Neural progenitor cell (in vitro differentiated cells): ENCODE data around the gene NFKB1. TPM values are rescaled to one million over a fixed set of nuclear protein-coding genes. Genes with fewer than 3 reads are reported as not detected.
A peak's percentile ranks its signal among the peaks of the same experiment; 100 is the strongest.

ENCODE experiments used
- DNase-seq: peaks from one replicate; pipeline ENCODE4 v3.0.0-alpha.2; 2016; ENCODE audit warnings: low spot score
- H2AFZ ChIP-seq: fragments of 200-600 bp; sonication (generic); replicated peaks from 2 replicates; pipeline ENCODE4 v1.6.1; 2016; ENCODE audit warnings: antibody characterized with exemption
- H3F3A ChIP-seq: fragments of 200-600 bp; sonication (generic); 2 replicates; pipeline ENCODE4 v1.6.1; 2016; ENCODE audit warnings: antibody characterized with exemption, low read depth
- H3K27ac ChIP-seq: fragments of 200-600 bp; sonication (generic); 2 replicates; pipeline ENCODE4 v1.5.1; 2016; ENCODE audit warnings: mild to moderate bottlenecking
- H3K27me3 ChIP-seq: fragments of 200-600 bp; sonication (generic); 2 replicates; pipeline ENCODE4 v1.6.1; 2016; ENCODE audit warnings: mild to moderate bottlenecking, moderate library complexity
- H3K36me3 ChIP-seq: fragments of 200-600 bp; sonication (generic); 2 replicates; pipeline ENCODE4 v1.5.1; 2016
- H3K4me1 ChIP-seq: fragments of 200-600 bp; sonication (generic); 2 replicates; pipeline ENCODE4 v1.6.1; 2016; ENCODE audit warnings: mixed run types
- H3K4me2 ChIP-seq: fragments of 200-600 bp; sonication (generic); 2 replicates; pipeline ENCODE4 v1.6.1; 2016
- H3K4me3 ChIP-seq: fragments of 200-600 bp; sonication (generic); 2 replicates; pipeline ENCODE4 v1.5.1; 2016
- H3K79me2 ChIP-seq: fragments of 200-600 bp; sonication (generic); 2 replicates; pipeline ENCODE4 v1.6.1; 2016; ENCODE audit warnings: low read depth
- H3K9ac ChIP-seq: fragments of 200-600 bp; sonication (generic); 2 replicates; pipeline ENCODE4 v1.6.1; 2016
- H3K9me3 ChIP-seq: fragments of 200-600 bp; sonication (generic); 2 replicates; pipeline ENCODE4 v1.5.1; 2016; ENCODE audit warnings: low read depth
- H4K20me1 ChIP-seq: fragments of 200-600 bp; sonication (generic); 2 replicates; pipeline ENCODE4 v1.6.1; 2016; ENCODE audit warnings: low read depth
- H3K27ac Mint-ChIP-seq: 3 replicates; pipeline ENCODE4 v1.8.0; 2021; ENCODE audit warnings: mixed read lengths
- H3K27me3 Mint-ChIP-seq: 2 replicates; pipeline ENCODE4 v1.8.0; 2022; ENCODE audit warnings: low read depth, mild to moderate bottlenecking, inconsistent platforms, moderate library complexity, mixed read lengths; ENCODE audit not compliant: insufficient read depth
- H3K36me3 Mint-ChIP-seq: 3 replicates; pipeline ENCODE4 v1.8.0; 2021; ENCODE audit warnings: mixed read lengths
- H3K4me1 Mint-ChIP-seq: 3 replicates; pipeline ENCODE4 v1.8.0; 2021; ENCODE audit warnings: mixed read lengths
- H3K4me3 Mint-ChIP-seq: 3 replicates; pipeline ENCODE4 v1.8.0; 2021; ENCODE audit warnings: mild to moderate bottlenecking, moderate library complexity, mixed read lengths
- H3K9me3 Mint-ChIP-seq: 3 replicates; pipeline ENCODE4 v1.8.0; 2020; ENCODE audit warnings: mixed read lengths
- CTCF ChIP-seq: fragments of 200-600 bp; sonication (generic); IDR thresholded peaks from 2 replicates; pipeline ENCODE4 v1.5.1; 2017; ENCODE audit warnings: antibody characterized with exemption, mild to moderate bottlenecking
- EZH2 ChIP-seq: fragments of 200-600 bp; sonication (generic); IDR thresholded peaks from 2 replicates; pipeline ENCODE4 v1.6.1; 2017; ENCODE audit warnings: antibody characterized with exemption, mild to moderate bottlenecking, moderate library complexity
- EZH2phosphoT487 ChIP-seq: fragments of 200-600 bp; sonication (generic); IDR thresholded peaks from 2 replicates; pipeline ENCODE4 v1.6.1; 2017; ENCODE audit warnings: antibody characterized with exemption
- total RNA-seq: library from RNA; depleted of rRNA; stranded (reverse); fragments of >200 nt; gene quantifications from 2 replicates; pipeline ENCODE4 v1.2.3, GENCODE V29; 2015; ENCODE audit warnings: low replicate concordance

Gene NFKB1
- total RNA-seq, 1 donor from 2014 or later = 14.1 TPM

- Histone ChIP-seq H3K9me3 (no peaks in the 10 kb centered on the region), H3F3A (no peaks in the 10 kb centered on the region), H3K27me3 (no peaks in the 10 kb centered on the region), H2AFZ (no peak overlapping the region), H3K4me1 (peaks cover 16% of the 10 kb centered on the region), H4K20me1 (no peaks in the 10 kb centered on the region), H3K4me3 (no peak overlapping the region), H3K4me2 (no peak overlapping the region), H3K9ac (no peak overlapping the region), H3K27ac (no peak overlapping the region), H3K79me2 (no peaks in the 10 kb centered on the region), H3K36me3 (no peaks in the 10 kb centered on the region)
- Mint-ChIP-seq H3K4me3 (no peak overlapping the region), H3K9me3 (no peaks in the 10 kb centered on the region), H3K36me3 (no peaks in the 10 kb centered on the region), H3K27ac (no peak overlapping the region), H3K27me3 (no peaks in the 10 kb centered on the region), H3K4me1 (peaks cover 7% of the 10 kb centered on the region)
- TF ChIP-seq EZH2 (no peak), CTCF (no peak), EZH2phosphoT487 (no peak)
- DNase-seq = peak; percentile 16
These were observed 53.3 kb downstream of the NFKB1 start for GRCh38 chr4:102554482-102554881.

GRCh38 chr4:102554992-102555391 is 53.8 kb downstream of the NFKB1 start:
- no peaks in the 10 kb centered on the region for H3K79me2 ChIP-seq
- H3K27ac ChIP-seq = no peak overlapping the region
- Mint-ChIP-seq H3K9me3 (no peaks in the 10 kb centered on the region), H3K4me3 (no peak overlapping the region), H3K36me3 (no peaks in the 10 kb centered on the region), H3K4me1 (peaks cover 7% of the 10 kb centered on the region), H3K27me3 (no peaks in the 10 kb centered on the region), H3K27ac (no peak overlapping the region)
- H3K9me3 ChIP-seq = no peaks in the 10 kb centered on the region
- TF ChIP-seq CTCF = no peak
- no peak for TF ChIP-seq EZH2phosphoT487
- TF ChIP-seq EZH2 = no peak
- peaks cover 16% of the 10 kb centered on the region for H3K4me1 ChIP-seq
- no peak overlapping the region for H3K4me3 ChIP-seq
- H2AFZ ChIP-seq = no peak overlapping the region
- H3K4me2 ChIP-seq = no peak overlapping the region
- no peaks in the 10 kb centered on the region for H3K27me3 ChIP-seq
- no peak for DNase-seq
- no peak overlapping the region for H3K9ac ChIP-seq
- no peaks in the 10 kb centered on the region for H3F3A ChIP-seq
- no peaks in the 10 kb centered on the region for H4K20me1 ChIP-seq
- no peaks in the 10 kb centered on the region for H3K36me3 ChIP-seq

GRCh38 chr4:102557636-102558035 is 56.5 kb downstream of the NFKB1 start:
- no peak overlapping the region for H2AFZ ChIP-seq
- H3K9me3 Mint-ChIP-seq = no peaks in the 10 kb centered on the region
- H3K36me3 ChIP-seq = no peaks in the 10 kb centered on the region
- H3K4me1 Mint-ChIP-seq = peaks cover 2% of the 10 kb centered on the region
- H3K27me3 Mint-ChIP-seq = no peaks in the 10 kb centered on the region
- H4K20me1 ChIP-seq = no peaks in the 10 kb centered on the region
- TF ChIP-seq EZH2 (no peak), CTCF (no peak), EZH2phosphoT487 (no peak)
- H3K27me3 ChIP-seq = no peaks in the 10 kb centered on the region
- H3K4me1 ChIP-seq = peaks cover 10% of the 10 kb centered on the region
- DNase-seq = no peak
- H3K27ac Mint-ChIP-seq = no peak overlapping the region
- no peak overlapping the region for H3K4me3 Mint-ChIP-seq
- no peak overlapping the region for H3K9ac ChIP-seq
- H3K27ac ChIP-seq = no peak overlapping the region
- H3K4me2 ChIP-seq = no peak overlapping the region
- H3F3A ChIP-seq = no peaks in the 10 kb centered on the region
- H3K79me2 ChIP-seq = no peaks in the 10 kb centered on the region
- H3K36me3 Mint-ChIP-seq = no peaks in the 10 kb centered on the region
- no peaks in the 10 kb centered on the region for H3K9me3 ChIP-seq
- no peak overlapping the region for H3K4me3 ChIP-seq
